Keratinocyte (primary cell): ENCODE results near the gene RFESD. TPM values are rescaled to one million over a fixed set of nuclear protein-coding genes. Genes with fewer than 3 reads are reported as not detected.

Experiments used
- DNase-seq: peaks from one replicate; pipeline ENCODE4 v3.0.0-alpha.2; 2011; ENCODE audit warnings: low read depth, missing footprints, low spot score
- FAIRE-seq: peaks from 2 replicates; lab custom pipeline; 2011; peaks lifted over from hg19 to GRCh38; lab: Jason Lieb, UNC
- H2AFZ ChIP-seq: 2 replicates; pipeline ENCODE4 v1.6.0; 2012; ENCODE audit warnings: low read length, control low read depth, inconsistent platforms; ENCODE audit not compliant: control insufficient read depth
- H3K27ac ChIP-seq: 2 replicates; pipeline ENCODE4 v1.5.1; 2011; ENCODE audit warnings: low read length; ENCODE audit not compliant: control insufficient read depth, insufficient read depth
- H3K27me3 ChIP-seq: 3 replicates; pipeline ENCODE4 v1.6.0; 2011; ENCODE audit warnings: low read length; ENCODE audit not compliant: control insufficient read depth, insufficient read depth; ENCODE audit errors: extremely low read depth
- H3K36me3 ChIP-seq, 2 experiments: 2 replicates in 1 of 2; 3 replicates in 1 of 2; pipeline ENCODE4 v1.5.1; 2011; ENCODE audit warnings: low read length in 2 of 2, mild to moderate bottlenecking in 1 of 2; ENCODE audit not compliant: control insufficient read depth in 2 of 2, insufficient read depth in 2 of 2; ENCODE audit errors: extremely low read depth in 1 of 2
- H3K4me1 ChIP-seq: 3 replicates; pipeline ENCODE4 v1.5.1; 2011; ENCODE audit warnings: low read length; ENCODE audit not compliant: control insufficient read depth, insufficient read depth; ENCODE audit errors: extremely low read depth
- H3K4me2 ChIP-seq: 3 replicates; pipeline ENCODE4 v1.6.0; 2011; ENCODE audit warnings: low read depth, low read length; ENCODE audit not compliant: control insufficient read depth, insufficient read depth; ENCODE audit errors: extremely low read depth
- H3K4me3 ChIP-seq, 3 experiments: fragments of 200-600 bp in 1 of 3; sonication (generic) in 1 of 3; 2 replicates in 2 of 3; 3 replicates in 1 of 3; pipeline ENCODE4 v1.5.1; 2011 to 2016; ENCODE audit warnings: low read length in 3 of 3, mild to moderate bottlenecking in 3 of 3, control low read depth in 2 of 3, inconsistent platforms in 1 of 3, low read depth in 1 of 3, mixed read lengths in 1 of 3, mixed run types in 1 of 3, moderate library complexity in 1 of 3; ENCODE audit not compliant: control insufficient read depth in 2 of 3, insufficient read depth in 2 of 3; ENCODE audit errors: extremely low read depth in 1 of 3
- H3K79me2 ChIP-seq: 2 replicates; pipeline ENCODE4 v1.6.0; 2012; ENCODE audit warnings: low read length; ENCODE audit not compliant: control insufficient read depth, insufficient read depth
- H3K9ac ChIP-seq: 3 replicates; pipeline ENCODE4 v1.6.0; 2011; ENCODE audit warnings: low read length; ENCODE audit not compliant: control insufficient read depth, insufficient read depth; ENCODE audit errors: extremely low read depth
- H3K9me1 ChIP-seq: 3 replicates; pipeline ENCODE4 v1.6.0; 2011; ENCODE audit warnings: low read length; ENCODE audit not compliant: control insufficient read depth, insufficient read depth; ENCODE audit errors: extremely low read depth
- H3K9me3 ChIP-seq: 2 replicates; pipeline ENCODE4 v1.5.1; 2012; ENCODE audit warnings: low read depth, low read length; ENCODE audit not compliant: control insufficient read depth
- H4K20me1 ChIP-seq: 3 replicates; pipeline ENCODE4 v1.6.0; 2011; ENCODE audit warnings: low read length; ENCODE audit not compliant: control insufficient read depth, insufficient read depth; ENCODE audit errors: extremely low read depth
- EZH2 ChIP-seq: IDR thresholded peaks from one replicate; pipeline ENCODE4 v1.6.1; 2012; ENCODE audit warnings: inconsistent platforms, mild to moderate bottlenecking, low read length, moderate library complexity
- dilution Hi-C: fragments of 300-500 bp; cut with MboI; formaldehyde crosslinking; loops from one replicate; pipeline ENCODE4 v1.7.0; 2020; ENCODE audit warnings: low sequenced_read_pairs; ENCODE audit not compliant: extremely low pct_ligation_motif_present
- polyA plus RNA-seq, 5 experiments: library from polyadenylated mRNA; depleted of rRNA in 3 of 5; stranded (reverse) in 3 of 5; stranded (forward) in 1 of 5; unstranded in 1 of 5; fragments of >200 nt; gene quantifications; 1 replicate in 1 of 5; 2 replicates in 3 of 5; 3 replicates in 1 of 5; pipeline versions ENCODE4 v1.2.1 to v1.2.3, GENCODE V29; 2011 to 2012; ENCODE audit warnings: missing spikeins in 2 of 5, low read depth in 1 of 5, low replicate concordance in 1 of 5
- TF ChIP-seq, protein P1 (sequence below), 3 experiments: IDR thresholded peaks in 1 of 3; conservative IDR thresholded peaks in 1 of 3; optimal IDR thresholded peaks in 1 of 3; 2 replicates in 2 of 3; 3 replicates in 1 of 3; pipeline versions ENCODE3 to v1.5.1; 2011; ENCODE audit warnings: low read length in 3 of 3, mild to moderate bottlenecking in 3 of 3, moderate library complexity in 2 of 3, control low read depth in 1 of 3, inconsistent platforms in 1 of 3; ENCODE audit not compliant: insufficient read depth in 2 of 3; ENCODE audit errors: extremely low read depth in 1 of 3

The RFESD gene
- polyA plus RNA-seq, 1 donor (not counting 4 experiments of a cell fraction or from before 2014, with no cell fraction given), result 3.5 TPM

DNA sequence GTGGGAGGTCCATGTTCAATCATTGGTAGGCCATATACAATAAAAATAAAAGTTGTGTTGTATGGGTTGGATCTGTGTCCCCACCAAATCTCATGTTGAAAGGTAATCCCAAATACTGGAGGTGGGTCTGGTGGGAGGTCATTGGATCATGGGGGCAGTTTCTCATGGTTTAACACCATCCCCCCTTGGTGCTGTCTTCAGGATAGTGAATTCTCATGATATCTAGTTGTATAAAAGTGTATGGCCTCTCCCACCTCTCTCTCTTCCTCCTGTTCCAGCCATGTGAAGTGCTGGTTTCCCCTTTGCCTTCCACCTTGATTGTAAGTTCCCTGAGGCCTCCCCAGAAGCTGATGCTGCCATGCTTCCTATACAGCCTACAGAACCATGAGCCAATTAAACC is 21.1 kb downstream of the RFESD start:
- Histone ChIP-seq H3K27ac (no peak overlapping the region), H3K4me1 (no peaks in the 10 kb centered on the region), H3K9ac (no peak overlapping the region), H3K79me2 (no peaks in the 10 kb centered on the region), H2AFZ (no peak overlapping the region), H3K4me2 (no peak overlapping the region), H3K9me3 (no peaks in the 10 kb centered on the region), H4K20me1 (no peaks in the 10 kb centered on the region), H3K27me3 (no peaks in the 10 kb centered on the region), H3K36me3 (no peaks in the 10 kb centered on the region), H3K9me1 (no peaks in the 10 kb centered on the region), H3K4me3 (no peak overlapping the region)
- TF ChIP-seq EZH2, result no peak
- TF ChIP-seq, protein P1, sequence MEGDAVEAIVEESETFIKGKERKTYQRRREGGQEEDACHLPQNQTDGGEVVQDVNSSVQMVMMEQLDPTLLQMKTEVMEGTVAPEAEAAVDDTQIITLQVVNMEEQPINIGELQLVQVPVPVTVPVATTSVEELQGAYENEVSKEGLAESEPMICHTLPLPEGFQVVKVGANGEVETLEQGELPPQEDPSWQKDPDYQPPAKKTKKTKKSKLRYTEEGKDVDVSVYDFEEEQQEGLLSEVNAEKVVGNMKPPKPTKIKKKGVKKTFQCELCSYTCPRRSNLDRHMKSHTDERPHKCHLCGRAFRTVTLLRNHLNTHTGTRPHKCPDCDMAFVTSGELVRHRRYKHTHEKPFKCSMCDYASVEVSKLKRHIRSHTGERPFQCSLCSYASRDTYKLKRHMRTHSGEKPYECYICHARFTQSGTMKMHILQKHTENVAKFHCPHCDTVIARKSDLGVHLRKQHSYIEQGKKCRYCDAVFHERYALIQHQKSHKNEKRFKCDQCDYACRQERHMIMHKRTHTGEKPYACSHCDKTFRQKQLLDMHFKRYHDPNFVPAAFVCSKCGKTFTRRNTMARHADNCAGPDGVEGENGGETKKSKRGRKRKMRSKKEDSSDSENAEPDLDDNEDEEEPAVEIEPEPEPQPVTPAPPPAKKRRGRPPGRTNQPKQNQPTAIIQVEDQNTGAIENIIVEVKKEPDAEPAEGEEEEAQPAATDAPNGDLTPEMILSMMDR (optimal IDR thresholded peaks at IDR 0.05 in 1 of 3, IDR thresholded peaks at IDR 0.05 in 1 of 3, conservative IDR thresholded peaks at IDR 0.05 in 1 of 3; ENCODE audit: extremely low read depth in 1 of 3, insufficient read depth in 2 of 3, low read length in 3 of 3), result no peak
- DNase-seq (no peak), FAIRE-seq (no peak)
- dilution Hi-C loops, result no loop called here

DNA sequence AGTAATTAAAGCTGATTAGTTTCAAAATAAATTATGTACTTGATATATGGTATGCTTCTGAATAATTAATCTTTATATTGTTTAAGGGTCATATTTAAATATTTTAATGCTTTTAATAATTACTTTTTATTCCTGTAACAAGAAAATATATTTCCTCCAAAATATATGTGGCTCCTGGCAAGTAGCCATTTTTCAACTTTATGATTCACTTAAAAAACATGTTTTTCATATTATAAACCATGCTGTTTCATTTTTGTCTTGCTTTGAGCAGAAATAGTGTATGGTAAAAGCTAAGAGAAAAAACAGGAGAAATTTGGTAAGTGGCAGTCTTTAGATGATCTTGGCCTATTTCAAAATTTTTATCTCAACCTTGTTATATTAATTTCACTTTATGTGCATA is 21.6 kb downstream of the RFESD start:
- FAIRE-seq (no peak), DNase-seq (no peak)
- Histone ChIP-seq H4K20me1 (no peaks in the 10 kb centered on the region), H3K4me3 (no peak overlapping the region), H3K27me3 (no peaks in the 10 kb centered on the region), H3K4me2 (no peak overlapping the region), H3K4me1 (no peaks in the 10 kb centered on the region), H3K9ac (no peak overlapping the region), H3K9me1 (no peaks in the 10 kb centered on the region), H2AFZ (no peak overlapping the region), H3K36me3 (no peaks in the 10 kb centered on the region), H3K9me3 (no peaks in the 10 kb centered on the region), H3K27ac (no peak overlapping the region), H3K79me2 (no peaks in the 10 kb centered on the region)
- dilution Hi-C loops, result no loop called here
- no peak for TF ChIP-seq EZH2
- TF ChIP-seq, protein P1 (optimal IDR thresholded peaks at IDR 0.05 in 1 of 3, IDR thresholded peaks at IDR 0.05 in 1 of 3, conservative IDR thresholded peaks at IDR 0.05 in 1 of 3; ENCODE audit: extremely low read depth in 1 of 3, insufficient read depth in 2 of 3, low read length in 3 of 3), result no peak
